ENCODE results near the gene KRTAP24-1. TPM values are rescaled to one million over a fixed set of nuclear protein-coding genes. Genes with fewer than 3 reads are reported as not detected.

KRTAP24-1 gene
- total and polyA plus RNA-seq, 4 donors: not detected

GRCh38 chr21:30245061-30245460 is 37.7 kb downstream of the KRTAP24-1 start:
- no peak for TF ChIP-seq YY1 (IDR thresholded peaks at IDR 0.05)
- DNase-seq (ENCODE audit: low spot score): no peak
- no peak overlapping the region for H3K27ac ChIP-seq (ENCODE audit: low read depth in 1 of 2, low read length in 2 of 2)
- H3K9ac ChIP-seq (ENCODE audit: low read depth in 1 of 2, low read length in 2 of 2): no peak overlapping the region
- H3K4me1 ChIP-seq (ENCODE audit: control insufficient read depth in 4 of 4, insufficient read depth in 4 of 4, low read length in 3 of 4): no peaks in the 10 kb centered on the region
- no peaks in the 10 kb centered on the region for H3K36me3 ChIP-seq (ENCODE audit: control insufficient read depth in 4 of 4, insufficient read depth in 3 of 4, low read depth in 1 of 4, low read length in 3 of 4)
- H3K27me3 ChIP-seq (ENCODE audit: control insufficient read depth in 4 of 4, insufficient read depth in 4 of 4, low read length in 3 of 4): peaks cover 0 to 7% (median 0%) of the 10 kb centered on the region in 4 donors
- H3K9me3 ChIP-seq (ENCODE audit: control insufficient read depth in 4 of 4, low read length in 3 of 4): no peaks in the 10 kb centered on the region
- H3K4me3 ChIP-seq (ENCODE audit: low read depth in 1 of 3, low read length in 3 of 3): no peak overlapping the region

GRCh38 chr21:30243691-30244090 is 39.1 kb downstream of the KRTAP24-1 start:
- Histone ChIP-seq H3K27me3 (ENCODE audit: control insufficient read depth in 4 of 4, insufficient read depth in 4 of 4, low read length in 3 of 4) (peaks cover 0 to 5% (median 0%) of the 10 kb centered on the region in 4 donors), H3K9me3 (ENCODE audit: control insufficient read depth in 4 of 4, low read length in 3 of 4) (no peaks in the 10 kb centered on the region), H3K4me3 (ENCODE audit: low read depth in 1 of 3, low read length in 3 of 3) (no peak overlapping the region), H3K9ac (ENCODE audit: low read depth in 1 of 2, low read length in 2 of 2) (no peak overlapping the region), H3K4me1 (ENCODE audit: control insufficient read depth in 4 of 4, insufficient read depth in 4 of 4, low read length in 3 of 4) (no peaks in the 10 kb centered on the region), H3K36me3 (ENCODE audit: control insufficient read depth in 4 of 4, insufficient read depth in 3 of 4, low read depth in 1 of 4, low read length in 3 of 4) (no peaks in the 10 kb centered on the region), H3K27ac (ENCODE audit: low read depth in 1 of 2, low read length in 2 of 2) (no peak overlapping the region)
- DNase-seq (ENCODE audit: low spot score): no peak
- TF ChIP-seq HNF4A (conservative IDR thresholded peaks at IDR 0.05) (no peak), ZBTB33 (IDR thresholded peaks at IDR 0.05) (no peak), EGR1 (IDR thresholded peaks at IDR 0.05; ENCODE audit: low read depth in 2 of 2) (no peak), ATF3 (IDR thresholded peaks at IDR 0.05) (no peak), YY1 (IDR thresholded peaks at IDR 0.05) (no peak), GABPA (IDR thresholded peaks at IDR 0.05 in 1 of 2, conservative IDR thresholded peaks at IDR 0.05 in 1 of 2) (no peak), HNF4G (IDR thresholded peaks at IDR 0.05) (no peak)

- Histone ChIP-seq H3K27ac (ENCODE audit: low read depth in 1 of 2, low read length in 2 of 2) (no peak overlapping the region), H3K9me3 (ENCODE audit: control insufficient read depth in 4 of 4, low read length in 3 of 4) (no peaks in the 10 kb centered on the region), H3K36me3 (ENCODE audit: control insufficient read depth in 4 of 4, insufficient read depth in 3 of 4, low read depth in 1 of 4, low read length in 3 of 4) (no peaks in the 10 kb centered on the region), H3K9ac (ENCODE audit: low read depth in 1 of 2, low read length in 2 of 2) (no peak overlapping the region), H3K27me3 (ENCODE audit: control insufficient read depth in 4 of 4, insufficient read depth in 4 of 4, low read length in 3 of 4) (peaks cover 0 to 4% (median 0%) of the 10 kb centered on the region in 4 donors), H3K4me1 (ENCODE audit: control insufficient read depth in 4 of 4, insufficient read depth in 4 of 4, low read length in 3 of 4) (no peaks in the 10 kb centered on the region), H3K4me3 (ENCODE audit: low read depth in 1 of 3, low read length in 3 of 3) (no peak overlapping the region)
- WGBS: 69% methylated on average over 3 of the region's 3 CpGs
- no peak for DNase-seq (ENCODE audit: low spot score)
- TF ChIP-seq EGR1 (IDR thresholded peaks at IDR 0.05; ENCODE audit: low read depth in 2 of 2): no peak
- no peak for TF ChIP-seq FOXA1 (IDR thresholded peaks at IDR 0.05)
- no peak for TF ChIP-seq GABPA (IDR thresholded peaks at IDR 0.05 in 1 of 2, conservative IDR thresholded peaks at IDR 0.05 in 1 of 2)
- TF ChIP-seq HNF4G (IDR thresholded peaks at IDR 0.05): no peak
- TF ChIP-seq SP1 (IDR thresholded peaks at IDR 0.05): no peak
- no peak for TF ChIP-seq TAF1 (conservative IDR thresholded peaks at IDR 0.05)
- no peak for TF ChIP-seq MAX (IDR thresholded peaks at IDR 0.05)
- TF ChIP-seq CTCF (IDR thresholded peaks at IDR 0.05; ENCODE audit: low read depth, low read length, missing input control): no peak
- TF ChIP-seq HNF4A (conservative IDR thresholded peaks at IDR 0.05): no peak
- TF ChIP-seq RAD21 (IDR thresholded peaks at IDR 0.05): no peak
- TF ChIP-seq FOXA2 (IDR thresholded peaks at IDR 0.05): no peak
- TF ChIP-seq RXRA (IDR thresholded peaks at IDR 0.05): no peak
- TF ChIP-seq ATF3 (IDR thresholded peaks at IDR 0.05): no peak
These were observed 42.1 kb downstream of the KRTAP24-1 start for GRCh38 chr21:30240661-30241060.

All from liver (tissue), 9 donors.